NAMALWA (cell line): ENCODE measurements around the gene METRNL.

Experiments
- DNase-seq: peaks from one replicate; pipeline ENCODE4 v3.0.0-alpha.2; 2015; ENCODE audit warnings: low spot score

METRNL gene

GRCh38 chr17:83092931-83093330 lies 13.5 kb downstream of the METRNL start:
- DNase-seq, result no peak

- no peak for DNase-seq
Measured at GRCh38 chr17:83093506-83093905, 14.1 kb downstream of the METRNL start.

GRCh38 chr17:83094291-83094690 lies 14.9 kb downstream of the METRNL start:
- no peak for DNase-seq

GRCh38 chr17:83095016-83095415 lies 15.6 kb downstream of the METRNL start:
- no peak for DNase-seq

GRCh38 chr17:83096401-83097224 lies 17.2 kb downstream of the METRNL start:
- DNase-seq, result peak; percentile 31

- DNase-seq, result no peak
Measured at GRCh38 chr17:83097831-83098230, 18.4 kb downstream of the METRNL start.

GRCh38 chr17:83098241-83099085 lies 19.1 kb downstream of the METRNL start:
- DNase-seq, result no peak

GRCh38 chr17:83099086-83099555 lies 19.7 kb downstream of the METRNL start:
- DNase-seq, result no peak

- DNase-seq, result no peak
Measured at GRCh38 chr17:83099570-83100181, 20.3 kb downstream of the METRNL start.

GRCh38 chr17:83100220-83100852 lies 20.9 kb downstream of the METRNL start:
- DNase-seq, result no peak

- peak; percentile 74 for DNase-seq
Measured at GRCh38 chr17:83100853-83101391, 21.5 kb downstream of the METRNL start.

GRCh38 chr17:83101805-83102480 lies 22.5 kb downstream of the METRNL start:
- DNase-seq, result no peak

- DNase-seq, result no peak
Measured at GRCh38 chr17:83103200-83103942, 24.0 kb downstream of the METRNL start.

- no peak for DNase-seq
Measured at GRCh38 chr17:83103943-83104311, 24.5 kb downstream of the METRNL start.

- DNase-seq, result no peak
Measured at GRCh38 chr17:83104577-83105505, 25.4 kb downstream of the METRNL start.

GRCh38 chr17:83105512-83105911 lies 26.1 kb downstream of the METRNL start:
- DNase-seq, result no peak

- DNase-seq, result peak; percentile 57
Measured at GRCh38 chr17:83106056-83106588, 26.7 kb downstream of the METRNL start.

GRCh38 chr17:83106913-83107655 lies 27.7 kb downstream of the METRNL start:
- DNase-seq, result no peak
